ENCODE results near the gene LDHAL6A.
"Not testable (repeated sequence)": the region's sequence is repeated elsewhere in the genome, so short reads cannot be mapped to it uniquely, and the experiment has no call there.

LDHAL6A gene

DNA sequence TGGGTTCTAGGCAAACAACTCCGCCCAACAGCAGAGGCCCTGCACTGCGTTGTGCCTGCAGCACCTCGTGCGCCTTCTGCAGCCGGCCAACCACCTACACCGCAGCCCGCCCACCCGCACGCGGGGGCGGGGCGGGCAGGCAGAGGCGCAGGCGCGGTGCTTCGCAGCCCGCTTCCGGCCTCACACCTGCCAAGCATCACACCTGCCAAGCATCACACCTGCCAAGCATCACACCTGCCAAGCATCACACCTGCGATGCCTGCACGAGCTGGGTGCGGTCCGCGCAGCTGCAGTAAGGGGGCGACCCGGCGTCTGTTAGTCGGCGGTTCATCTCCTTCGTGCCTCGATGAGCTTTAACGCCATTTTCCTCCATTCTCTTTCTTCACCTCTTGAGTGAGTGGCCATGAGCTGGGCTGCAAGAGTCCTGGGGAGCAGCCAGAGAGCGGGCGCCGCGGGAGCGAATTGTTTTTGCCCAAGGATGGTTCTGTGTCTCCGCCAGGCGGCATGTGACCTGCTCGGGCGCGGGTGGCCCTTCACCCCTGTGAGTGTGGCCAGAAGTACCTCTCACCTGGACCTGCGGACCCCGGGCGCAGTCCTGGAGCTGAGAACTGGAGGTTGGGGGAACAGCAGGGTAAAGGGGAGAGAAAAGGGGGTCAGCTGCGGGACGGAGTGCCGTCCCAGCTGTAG, at the start of gene LDHAL6A:
Gene LDHAL6A, plus strand, starts transcription at position 171 of the 687 bp plus-strand sequence. CDS start 825 bp downstream, outside the sequence.
- no peak for DNase-seq

DNA sequence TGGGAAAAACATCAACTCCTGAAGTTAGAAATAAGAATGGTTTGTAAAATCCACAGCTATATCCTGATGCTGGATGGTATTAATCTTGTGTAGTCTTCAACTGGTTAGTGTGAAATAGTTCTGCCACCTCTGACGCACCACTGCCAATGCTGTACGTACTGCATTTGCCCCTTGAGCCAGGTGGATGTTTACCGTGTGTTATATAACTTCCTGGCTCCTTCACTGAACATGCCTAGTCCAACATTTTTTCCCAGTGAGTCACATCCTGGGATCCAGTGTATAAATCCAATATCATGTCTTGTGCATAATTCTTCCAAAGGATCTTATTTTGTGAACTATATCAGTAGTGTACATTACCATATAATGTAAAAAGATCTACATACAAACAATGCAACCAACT, 48.3 kb upstream of the LDHAL6A start:
- not testable (repeated sequence) for DNase-seq

DNA sequence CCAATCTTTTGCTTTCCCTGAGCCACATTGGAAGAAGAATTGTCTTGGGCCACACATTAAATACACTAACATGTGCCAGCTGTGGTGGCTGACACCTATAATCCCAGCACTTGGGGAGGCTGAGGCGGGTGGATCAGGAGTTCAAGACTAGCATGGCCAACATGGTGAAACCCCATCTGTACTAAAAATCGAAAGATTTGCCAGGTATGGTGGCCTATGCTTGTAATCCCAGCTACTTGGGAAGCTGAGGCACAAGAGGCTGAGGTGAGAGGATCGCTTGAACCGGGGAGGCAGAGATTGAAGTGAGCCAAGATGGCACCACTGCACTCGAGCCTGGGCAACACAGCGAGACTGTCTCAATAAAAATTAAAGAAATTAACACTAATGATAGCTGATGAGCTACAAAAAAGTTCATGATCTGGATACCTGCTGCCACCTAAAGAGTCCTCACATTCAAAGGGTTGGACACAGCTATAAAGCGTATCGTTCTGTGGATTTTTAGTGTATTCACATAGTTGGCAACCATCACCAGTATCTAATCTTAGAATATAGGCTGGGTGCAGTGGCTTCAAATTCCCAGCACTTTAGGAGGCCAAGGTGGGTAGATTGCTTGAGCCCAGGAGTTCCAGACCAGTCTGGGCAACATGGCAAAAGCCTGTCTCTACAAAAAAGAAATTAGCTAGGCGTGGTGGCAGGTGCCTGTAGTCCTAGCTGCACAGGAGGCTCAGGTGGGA, 46.9 kb upstream of the LDHAL6A start:
- no peak for DNase-seq

DNA sequence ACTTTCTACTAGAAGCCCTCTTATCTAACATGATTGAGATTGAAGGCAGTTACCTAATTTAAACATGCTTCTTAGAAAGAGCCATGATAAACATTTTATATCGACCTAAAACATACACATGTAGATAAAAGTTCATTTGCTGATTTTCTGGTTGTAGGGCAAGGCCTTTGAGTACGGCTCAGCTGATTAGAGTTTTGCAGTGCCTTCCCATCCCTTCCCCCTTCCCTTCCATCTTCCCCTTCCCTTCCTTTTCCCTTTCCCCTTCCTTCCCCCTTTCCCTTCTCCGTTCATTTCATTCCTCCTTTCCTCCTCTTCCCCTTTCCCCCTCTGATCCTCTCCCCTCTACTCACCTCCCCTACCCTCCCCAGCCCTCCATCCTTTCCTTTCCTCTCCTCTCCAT, 39.2 kb upstream of the LDHAL6A start:
- no peak for DNase-seq

DNA sequence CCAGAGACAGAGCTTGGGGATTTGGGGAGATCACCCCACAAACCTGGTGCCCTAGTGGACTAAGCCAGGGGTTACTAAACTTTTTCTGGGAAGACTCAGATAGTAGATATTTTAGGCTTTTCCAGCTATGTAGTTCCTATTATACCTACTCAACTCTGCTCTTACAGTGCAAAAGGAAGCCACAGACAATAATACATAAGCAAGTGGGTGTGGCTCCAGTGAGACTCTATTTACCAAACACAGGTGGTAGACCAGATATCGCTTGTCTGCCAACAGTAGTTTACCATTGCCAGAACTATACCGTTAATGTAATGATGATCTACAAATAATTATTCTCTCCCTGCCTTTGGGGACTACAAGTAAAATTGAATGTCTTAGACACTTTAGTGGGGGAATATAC, 36.6 kb upstream of the LDHAL6A start:
- no peak for DNase-seq

DNA sequence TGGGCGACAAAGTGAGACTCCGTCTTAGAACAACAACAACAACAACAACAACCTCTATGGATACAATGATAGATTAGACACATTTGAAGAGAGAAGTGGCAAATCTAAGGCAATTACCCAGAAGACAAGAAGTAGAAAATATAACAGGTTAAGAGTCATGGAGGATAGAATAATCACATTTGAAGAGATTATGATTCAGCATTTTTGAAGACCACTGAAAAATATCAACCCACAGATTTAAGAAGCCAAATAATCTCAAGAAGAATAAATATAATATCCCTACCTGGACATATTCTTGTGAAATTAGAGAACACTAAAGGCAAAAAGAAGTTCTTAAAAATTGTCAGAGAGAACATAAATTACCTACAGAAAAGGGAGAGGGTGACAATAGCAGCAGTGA, 35.6 kb upstream of the LDHAL6A start:
- DNase-seq, result no peak

DNA sequence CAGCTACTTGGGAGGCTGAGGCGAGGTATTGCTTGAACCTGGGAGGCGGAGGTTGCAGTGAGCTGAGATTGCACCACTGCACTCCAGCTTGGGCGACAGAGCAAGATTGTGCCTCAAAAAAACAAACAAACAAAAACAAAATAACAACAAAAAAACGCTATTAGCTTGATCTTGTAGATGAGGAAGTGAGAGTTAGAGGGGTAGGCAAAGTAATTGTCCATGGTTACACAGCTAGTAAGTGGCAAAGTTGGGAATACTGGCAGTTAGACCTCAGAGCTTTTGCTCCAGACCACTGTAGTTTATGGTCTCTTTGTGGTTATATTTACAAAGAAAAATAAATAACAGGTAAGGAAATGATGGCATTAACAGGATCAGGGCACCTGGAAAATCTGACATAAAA, 28.4 kb upstream of the LDHAL6A start:
- no peak for DNase-seq

DNA sequence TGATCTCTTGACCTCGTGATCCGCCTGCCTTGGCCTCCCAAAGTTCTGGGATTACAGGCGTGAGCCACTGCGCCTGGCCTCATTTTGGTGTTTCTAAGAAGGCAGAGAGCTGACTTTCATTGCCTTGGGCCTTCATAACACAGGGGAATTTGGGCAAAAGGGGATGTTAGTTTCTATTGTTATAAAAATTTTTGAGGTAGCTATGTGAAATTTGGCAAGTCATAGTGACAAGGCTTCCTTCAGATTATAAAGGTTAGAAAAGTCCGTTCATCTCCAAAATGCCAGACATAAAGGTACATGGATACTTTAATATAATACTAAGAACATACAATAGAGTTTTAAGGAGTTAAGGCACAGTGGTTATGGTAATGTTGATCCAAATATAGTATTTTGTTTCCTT, 26.3 kb upstream of the LDHAL6A start:
- DNase-seq, result no peak

DNA sequence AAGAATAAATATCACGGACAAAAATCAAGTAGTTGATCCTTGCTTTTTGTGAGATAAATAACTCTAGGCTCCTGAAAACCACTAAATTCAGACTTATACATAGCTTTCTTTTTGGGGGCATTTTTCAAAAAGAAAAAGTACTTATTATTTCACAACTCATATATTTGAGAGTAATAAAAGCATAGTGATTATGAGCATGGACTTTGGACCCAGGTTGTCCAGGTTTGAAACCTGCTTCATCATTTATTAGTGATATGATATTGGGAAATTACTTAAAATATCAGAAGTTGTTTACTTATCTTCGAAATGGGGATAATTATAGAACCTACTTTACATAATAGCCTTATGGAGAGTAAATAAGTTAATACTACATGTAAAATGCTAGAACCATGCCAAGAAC, 17.0 kb upstream of the LDHAL6A start:
- no peak for DNase-seq

DNA sequence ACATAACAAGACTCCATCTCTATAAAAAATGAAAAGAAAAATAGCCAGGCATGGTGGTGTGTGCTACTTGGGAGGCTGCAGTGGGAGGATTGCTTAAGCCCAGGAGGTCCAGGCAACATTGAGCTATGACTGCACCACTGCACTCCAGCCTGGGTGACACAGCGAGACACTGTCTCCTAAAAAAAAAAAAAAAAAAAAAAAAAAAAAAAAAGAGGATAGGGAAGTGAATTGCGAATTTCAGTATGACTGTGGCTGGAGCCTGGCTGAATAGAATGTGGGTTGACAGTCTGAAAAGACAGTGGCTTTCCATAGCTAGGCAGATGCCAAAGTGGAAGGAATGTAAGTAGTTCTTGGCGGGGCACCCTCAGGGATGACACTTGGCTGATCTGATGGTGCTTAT, 6.4 kb upstream of the LDHAL6A start:
- DNase-seq, result no peak

DNA sequence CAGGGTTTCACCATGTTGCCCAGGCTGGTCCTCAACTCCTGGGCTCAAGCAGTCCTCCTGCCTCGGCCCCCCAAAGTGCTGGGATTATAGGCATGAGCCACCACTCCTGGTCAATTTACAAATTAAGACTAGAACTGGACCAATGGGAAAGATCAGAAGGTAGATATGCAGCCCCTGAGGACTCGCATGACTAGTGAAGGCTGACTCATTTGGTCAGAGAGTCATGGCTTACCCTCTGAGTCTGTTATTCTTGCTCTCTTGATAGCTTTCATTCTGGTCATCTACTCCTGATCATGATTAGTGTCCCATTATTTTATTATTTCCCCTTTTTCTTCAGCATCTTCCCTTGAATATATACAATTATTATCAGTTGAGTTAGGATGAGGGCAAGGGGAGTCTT, 2.7 kb upstream of the LDHAL6A start:
- no peak for DNase-seq

DNA sequence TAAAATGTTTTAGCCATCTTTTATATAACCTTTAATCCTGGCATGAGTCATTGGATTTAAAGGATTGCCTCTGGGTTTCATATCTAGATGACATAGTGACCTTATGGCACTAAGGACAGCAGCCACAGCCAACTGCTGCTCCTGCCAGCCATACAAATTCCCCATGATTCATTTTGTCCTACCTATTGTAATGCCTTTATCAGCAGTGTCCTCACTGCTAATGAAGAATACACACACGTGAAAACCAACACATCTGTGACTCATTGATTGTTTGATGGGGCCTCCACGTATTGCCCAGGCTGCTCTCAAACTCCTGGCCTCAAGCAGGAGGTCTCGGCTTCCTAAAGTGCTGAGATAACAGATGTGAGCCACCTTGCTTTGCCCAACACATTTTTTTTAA, 1.8 kb downstream of the LDHAL6A start:
- DNase-seq, result no peak

DNA sequence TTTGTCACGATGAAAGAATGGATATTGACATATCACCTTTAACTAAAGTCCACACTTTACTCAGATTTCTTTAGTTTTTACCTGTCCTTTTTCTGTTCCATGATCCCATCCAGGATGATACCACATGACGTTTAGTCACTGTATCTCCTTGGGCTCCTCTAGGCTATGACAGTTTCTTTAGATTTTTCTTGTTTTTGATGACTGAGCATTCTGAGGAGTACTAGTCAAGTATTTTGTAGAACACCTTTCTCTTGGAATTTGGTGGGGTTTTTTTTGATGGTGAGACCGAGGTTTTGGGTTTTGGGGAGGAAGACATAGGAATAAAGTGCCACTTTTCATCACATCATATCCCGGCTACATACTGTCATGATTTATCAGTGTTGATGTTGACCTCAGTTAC, 4.0 kb downstream of the LDHAL6A start:
- no peak for DNase-seq

DNA sequence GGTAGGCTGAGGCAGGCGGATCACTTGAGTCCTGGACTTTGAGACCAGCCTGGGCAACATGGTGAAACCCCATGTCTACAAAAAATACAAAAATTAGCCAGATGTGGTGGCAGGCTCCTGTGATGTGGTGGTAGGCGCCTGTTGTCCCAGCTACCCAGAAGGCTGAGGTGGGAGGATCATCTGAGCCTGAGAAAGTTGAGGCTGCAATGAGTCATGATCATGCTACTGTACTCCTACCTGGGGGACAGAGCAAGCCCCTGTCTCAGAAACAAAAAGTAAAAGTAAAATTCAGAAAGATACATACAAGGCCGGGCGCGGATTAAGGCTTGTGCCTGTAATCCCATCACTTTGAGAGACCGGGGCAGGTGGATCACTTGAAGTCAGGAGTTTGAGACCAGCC, 6.3 kb downstream of the LDHAL6A start:
- DNase-seq, result no peak

DNA sequence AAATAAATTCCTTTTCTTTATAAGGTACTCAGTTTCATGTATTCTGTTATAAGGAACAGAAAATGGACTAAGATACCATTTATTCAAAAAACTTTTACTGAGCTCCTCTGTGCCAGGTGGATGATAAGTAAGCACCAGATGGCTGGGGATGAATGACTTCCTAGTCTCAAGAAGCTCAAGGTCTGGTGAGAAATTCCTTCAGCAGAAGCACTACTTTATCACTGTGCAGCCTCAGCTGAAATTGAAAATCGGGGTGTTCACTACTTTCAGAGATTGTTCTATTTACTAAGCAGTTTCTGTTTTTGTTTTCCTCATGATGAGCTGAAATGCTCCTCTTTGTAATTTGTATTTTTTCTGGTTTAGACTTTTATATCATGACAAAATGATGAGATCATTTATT, 7.8 kb downstream of the LDHAL6A start:
- no peak for DNase-seq

DNA sequence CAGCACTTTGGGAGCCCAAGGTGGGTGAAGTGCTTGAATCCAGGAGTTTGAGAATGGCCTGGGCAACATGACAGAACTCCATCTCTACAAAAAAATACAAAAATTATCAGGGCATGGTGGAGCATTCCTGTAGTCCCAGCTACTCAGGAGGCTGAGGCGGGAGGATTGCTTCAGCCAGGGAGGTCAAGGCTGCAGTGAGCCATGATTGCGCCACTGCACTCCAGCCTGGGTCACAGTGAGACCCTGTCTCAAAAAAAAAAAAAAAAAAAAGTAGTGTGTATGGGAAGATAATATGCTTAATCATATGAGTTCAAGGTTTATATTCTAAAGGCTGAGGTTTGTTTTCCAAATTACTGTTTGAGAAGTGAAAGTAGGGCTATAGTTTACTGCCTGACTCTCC, 10.7 kb downstream of the LDHAL6A start:
- no peak for DNase-seq

DNA sequence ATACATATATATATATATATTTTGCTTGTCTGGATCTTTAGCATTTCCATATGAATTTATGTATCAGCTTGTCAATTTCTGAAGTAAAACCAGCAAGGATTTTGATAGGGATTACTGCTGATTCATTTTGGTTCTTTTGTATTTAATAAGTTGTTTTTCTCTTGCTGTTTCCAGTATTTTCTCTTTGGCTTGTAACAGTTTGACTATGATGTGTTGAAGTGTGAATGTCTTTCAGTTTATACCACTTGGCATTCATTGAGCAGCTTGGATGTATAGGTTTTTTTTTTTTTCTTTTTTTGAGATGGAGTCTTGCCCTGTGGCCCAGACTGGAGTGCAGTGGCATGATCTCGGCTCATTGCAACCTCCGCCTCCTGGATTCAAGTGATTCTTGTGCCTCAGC, 12.4 kb downstream of the LDHAL6A start:
- no peak for DNase-seq

DNA sequence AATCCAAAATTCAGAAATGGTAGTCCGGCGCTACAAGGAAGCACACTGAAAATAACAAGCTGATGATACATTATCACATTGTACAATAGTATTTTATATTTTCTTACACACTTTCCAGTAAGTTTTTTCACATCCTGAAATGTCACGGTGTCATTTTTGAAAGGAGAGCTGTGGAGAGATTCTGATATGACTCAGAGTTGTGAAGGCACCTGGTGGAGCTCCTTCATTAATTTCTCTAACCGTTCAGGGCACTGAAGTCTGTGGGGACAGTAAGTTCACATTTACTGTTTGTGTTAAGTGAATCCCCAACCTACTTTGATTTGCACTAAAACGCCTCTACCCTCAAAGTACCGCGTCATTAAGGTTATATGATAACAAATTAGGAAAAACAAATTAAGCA, 13.3 kb downstream of the LDHAL6A start:
- DNase-seq, result no peak

DNA sequence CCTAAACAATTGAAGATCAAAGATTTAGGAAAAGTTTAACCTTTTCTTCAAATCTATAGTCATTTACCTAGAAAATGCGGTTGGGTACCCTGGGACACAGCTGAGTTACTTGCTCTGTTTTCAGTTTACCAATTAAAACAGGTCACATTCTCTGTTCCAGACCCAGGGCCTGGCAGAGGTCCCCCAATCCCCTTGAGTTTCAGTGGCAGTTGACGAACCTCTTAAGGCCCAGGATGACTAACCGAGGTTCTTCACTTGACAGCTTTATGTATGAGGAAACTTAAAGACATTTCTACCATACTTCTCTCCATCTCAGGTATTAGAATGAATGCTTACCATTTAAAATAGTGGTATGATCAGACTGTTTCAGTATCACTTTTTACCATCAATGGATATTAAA, 16.3 kb downstream of the LDHAL6A start:
- DNase-seq, result no peak

DNA sequence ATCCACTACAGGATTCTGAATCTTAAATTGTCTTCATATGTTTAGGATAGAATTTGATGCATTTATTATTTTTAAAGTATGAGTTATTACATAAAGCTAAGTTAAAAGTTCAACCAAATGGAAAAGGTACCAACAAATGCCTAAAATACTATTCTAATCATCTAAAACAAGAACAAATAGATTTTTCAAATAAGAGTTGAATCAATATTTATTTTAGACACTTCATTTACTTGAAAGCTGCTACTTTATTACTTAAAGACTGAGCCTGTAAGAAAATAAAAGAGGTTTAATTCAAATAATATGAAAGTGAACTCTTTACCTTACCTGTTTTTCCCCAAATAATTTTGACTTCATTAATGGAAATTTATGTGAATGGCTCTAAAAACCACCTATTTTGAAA, 16.9 kb downstream of the LDHAL6A start:
- DNase-seq, result no peak

DNA sequence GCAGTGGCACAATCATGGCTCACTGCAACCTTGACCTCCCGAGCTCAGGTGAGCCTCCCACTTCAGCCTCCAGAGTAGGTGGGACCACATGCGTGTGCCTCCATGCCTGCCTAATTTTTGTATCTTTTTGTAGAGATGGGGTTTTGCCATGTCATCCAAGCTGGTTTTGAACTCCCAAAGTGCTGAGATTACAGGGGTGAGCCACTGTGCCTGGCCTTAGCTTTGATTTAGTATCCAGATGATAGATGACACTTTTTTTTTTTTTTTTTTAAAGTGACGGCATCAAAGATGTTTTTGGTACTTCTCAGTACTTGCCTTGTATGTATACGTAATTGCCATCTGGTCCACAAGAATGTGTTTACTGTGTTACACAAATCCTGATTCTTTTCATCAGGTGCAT, 23.4 kb downstream of the LDHAL6A start:
- DNase-seq, result no peak

DNA sequence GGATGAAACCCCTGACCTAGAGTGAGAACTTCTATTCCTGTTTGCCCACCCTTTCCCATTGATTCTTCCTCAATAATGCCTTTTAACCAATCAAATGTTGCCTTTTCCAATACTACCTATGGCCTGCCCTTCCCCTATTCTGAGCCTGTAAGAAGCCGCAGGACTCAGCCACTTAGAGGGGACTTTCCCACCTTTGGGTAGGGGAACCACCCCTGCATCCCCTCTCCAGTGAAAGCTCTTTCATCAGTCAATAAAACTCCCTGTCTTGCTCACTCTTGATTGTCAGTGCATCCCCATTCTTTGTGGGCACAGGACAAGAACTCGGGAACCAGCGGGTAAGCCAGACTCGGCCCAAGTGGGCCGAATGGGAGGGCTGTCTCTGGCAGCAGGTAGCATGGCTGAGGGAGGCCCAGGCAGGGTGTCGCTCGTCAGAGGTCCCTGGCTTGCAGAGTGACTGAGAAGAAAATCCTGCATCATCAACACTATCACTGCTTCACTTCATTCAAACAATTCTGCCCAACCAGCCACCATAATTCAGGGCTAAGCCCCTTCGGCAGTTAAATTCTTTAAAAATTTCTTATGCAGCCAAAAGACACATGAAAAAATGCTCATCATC, 30.4 kb downstream of the LDHAL6A start:
- DNase-seq, result no peak

DNA sequence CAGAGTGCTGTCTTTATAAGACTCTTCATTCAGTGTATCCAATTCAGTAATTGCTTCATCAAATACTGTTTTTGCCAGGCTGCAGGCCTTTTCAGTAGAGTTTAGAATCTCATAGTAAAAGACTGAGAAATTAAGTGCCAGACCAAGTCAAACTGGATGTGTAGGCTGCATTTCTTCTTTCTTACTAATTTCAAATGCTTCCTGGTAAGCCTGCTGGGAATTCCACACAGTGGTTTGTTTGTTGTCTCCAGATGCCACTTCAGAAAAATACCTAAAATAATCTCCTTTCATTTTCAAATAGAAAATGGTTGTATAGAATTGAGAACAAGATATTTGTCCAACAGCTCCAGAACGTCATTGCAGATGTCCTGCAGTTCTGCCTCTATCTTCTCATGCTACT, 34.7 kb downstream of the LDHAL6A start:
- no peak for DNase-seq

DNA sequence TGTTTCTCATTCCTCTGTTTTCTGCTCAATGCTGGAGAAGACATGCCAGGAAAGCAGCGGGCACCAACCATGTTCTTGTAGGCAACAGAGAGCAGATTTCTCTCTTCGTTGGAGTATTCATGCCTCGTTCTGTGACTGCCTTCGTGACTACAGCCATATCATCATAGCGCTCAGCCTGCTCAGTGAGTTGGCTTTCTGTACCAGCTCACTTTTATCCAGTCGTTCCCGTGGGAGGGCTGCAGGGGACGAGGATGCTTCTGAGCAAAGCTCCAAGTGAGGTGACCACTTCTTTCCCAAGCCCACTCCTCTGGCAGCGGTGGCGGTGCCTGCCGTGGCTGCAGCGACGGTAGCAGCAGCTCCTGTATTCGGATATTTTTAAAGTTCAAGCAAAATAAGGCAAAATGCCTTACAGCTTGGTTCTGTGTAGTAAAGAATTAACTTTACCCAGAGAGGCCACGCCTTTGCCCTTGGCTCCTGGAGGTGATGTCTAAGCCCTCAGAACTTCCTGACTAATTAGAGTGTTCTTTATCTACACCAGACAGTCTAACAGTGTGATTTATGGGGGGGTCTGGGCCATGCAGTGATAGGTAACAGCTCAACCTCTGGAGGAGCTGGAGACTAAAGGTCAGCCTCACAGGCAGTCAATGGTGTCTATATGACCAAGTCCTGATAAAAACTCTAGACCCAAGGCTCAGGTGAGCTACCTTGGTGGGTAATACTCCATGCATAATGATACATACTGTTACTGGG, 35.3 kb downstream of the LDHAL6A start:
- DNase-seq, result no peak
